ENCODE results near the gene CRYBB2. TPM values are rescaled to one million over a fixed set of nuclear protein-coding genes. Genes with fewer than 3 reads are reported as not detected.
"Not testable (repeated sequence)": the region's sequence is repeated elsewhere in the genome, so short reads cannot be mapped to it uniquely, and the experiment has no call there.

The CRYBB2 gene
- total and polyA plus RNA-seq, 4 donors: 0.08 to 0.65 (median 0.31) TPM; not detected in 1

GRCh38 chr22:25176799-25177198 is 42.6 kb upstream of the CRYBB2 start:
- Histone ChIP-seq H3K9me3 (ENCODE audit: control insufficient read depth in 4 of 4, insufficient read depth in 3 of 4, low read length in 3 of 4) (peaks cover 0 to 5% (median 3%) of the 10 kb centered on the region in 4 donors), H3K4me3 (no peak overlapping the region), H3K36me3 (ENCODE audit: control insufficient read depth in 4 of 4, insufficient read depth in 4 of 4, low read length in 4 of 4) (peaks cover 0 to 36% (median 0%) of the 10 kb centered on the region in 4 donors), H3K4me1 (ENCODE audit: control insufficient read depth in 5 of 5, insufficient read depth in 5 of 5, low read length in 5 of 5) (no peaks in the 10 kb centered on the region), H3K9ac (ENCODE audit: insufficient read depth in 1 of 2, low read length in 2 of 2) (no peak overlapping the region), H3K27ac (ENCODE audit: low read depth in 1 of 2, low read length in 1 of 2) (no peak overlapping the region), H3K27me3 (ENCODE audit: control insufficient read depth in 3 of 3, insufficient read depth in 3 of 3, low read length in 2 of 3) (peaks cover 0 to 7% (median 5%) of the 10 kb centered on the region in 3 donors)
- 87 to 95% methylated on average over 3 of the region's 3 CpGs for WGBS, 2 donors
- no peak for DNase-seq
- no peak for ATAC-seq (ENCODE audit: insufficient read depth, low FRiP score)
- TF ChIP-seq CTCF (IDR thresholded peaks at IDR 0.05; ENCODE audit: control extremely low read depth, extremely low read depth): no peak

GRCh38 chr22:25177226-25177625 is 42.2 kb upstream of the CRYBB2 start:
- H3K9me3 ChIP-seq (ENCODE audit: control insufficient read depth in 4 of 4, insufficient read depth in 3 of 4, low read length in 3 of 4): peaks cover 0 to 5% (median 3%) of the 10 kb centered on the region in 4 donors
- WGBS, 2 donors: 85 to 94% methylated on average over 13 of the region's 13 CpGs
- no peak for ATAC-seq (ENCODE audit: insufficient read depth, low FRiP score)
- H3K9ac ChIP-seq (ENCODE audit: insufficient read depth in 1 of 2, low read length in 2 of 2): no peak overlapping the region
- peaks cover 0 to 7% (median 5%) of the 10 kb centered on the region in 3 donors for H3K27me3 ChIP-seq (ENCODE audit: control insufficient read depth in 3 of 3, insufficient read depth in 3 of 3, low read length in 2 of 3)
- no peak overlapping the region for H3K27ac ChIP-seq (ENCODE audit: low read depth in 1 of 2, low read length in 1 of 2)
- H3K36me3 ChIP-seq (ENCODE audit: control insufficient read depth in 4 of 4, insufficient read depth in 4 of 4, low read length in 4 of 4): peaks cover 0 to 33% (median 0%) of the 10 kb centered on the region in 4 donors
- no peak for DNase-seq
- H3K4me1 ChIP-seq (ENCODE audit: control insufficient read depth in 5 of 5, insufficient read depth in 5 of 5, low read length in 5 of 5): no peaks in the 10 kb centered on the region
- TF ChIP-seq CTCF (IDR thresholded peaks at IDR 0.05; ENCODE audit: control extremely low read depth, extremely low read depth): no peak
- no peak overlapping the region for H3K4me3 ChIP-seq

- peaks cover 0 to 37% (median 0%) of the 10 kb centered on the region in 4 donors for H3K36me3 ChIP-seq (ENCODE audit: control insufficient read depth in 4 of 4, insufficient read depth in 4 of 4, low read length in 4 of 4)
- ATAC-seq (ENCODE audit: insufficient read depth, low FRiP score) (no peak), DNase-seq (no peak)
- peaks cover 0 to 5% (median 3%) of the 10 kb centered on the region in 4 donors for H3K9me3 ChIP-seq (ENCODE audit: control insufficient read depth in 4 of 4, insufficient read depth in 3 of 4, low read length in 3 of 4)
- no peak for TF ChIP-seq CTCF (IDR thresholded peaks at IDR 0.05; ENCODE audit: control extremely low read depth, extremely low read depth)
- H3K9ac ChIP-seq (ENCODE audit: insufficient read depth in 1 of 2, low read length in 2 of 2): no peak overlapping the region
- no peaks in the 10 kb centered on the region for H3K4me1 ChIP-seq (ENCODE audit: control insufficient read depth in 5 of 5, insufficient read depth in 5 of 5, low read length in 5 of 5)
- peaks cover 0 to 7% (median 5%) of the 10 kb centered on the region in 3 donors for H3K27me3 ChIP-seq (ENCODE audit: control insufficient read depth in 3 of 3, insufficient read depth in 3 of 3, low read length in 2 of 3)
- 88 to 91% methylated on average over 9 of the region's 9 CpGs for WGBS, 2 donors
- no peak overlapping the region for H3K27ac ChIP-seq (ENCODE audit: low read depth in 1 of 2, low read length in 1 of 2)
- H3K4me3 ChIP-seq: no peak overlapping the region
Observed at GRCh38 chr22:25177895-25178294, 41.5 kb upstream of the CRYBB2 start.

GRCh38 chr22:25178348-25178747 is 41.1 kb upstream of the CRYBB2 start:
- H3K27ac ChIP-seq (ENCODE audit: low read depth in 1 of 2, low read length in 1 of 2); H3K27me3 ChIP-seq (ENCODE audit: control insufficient read depth in 3 of 3, insufficient read depth in 3 of 3, low read length in 2 of 3); H3K9ac ChIP-seq (ENCODE audit: insufficient read depth in 1 of 2, low read length in 2 of 2); DNase-seq; H3K9me3 ChIP-seq (ENCODE audit: control insufficient read depth in 4 of 4, insufficient read depth in 3 of 4, low read length in 3 of 4); H3K4me3 ChIP-seq; H3K4me1 ChIP-seq (ENCODE audit: control insufficient read depth in 5 of 5, insufficient read depth in 5 of 5, low read length in 5 of 5); ATAC-seq (ENCODE audit: insufficient read depth, low FRiP score): not testable (repeated sequence)
- 84 to 96% methylated on average over 6 of the region's 6 CpGs for WGBS, 2 donors
- peaks cover 0 to 37% (median 0%) of the 10 kb centered on the region in 4 donors for H3K36me3 ChIP-seq (ENCODE audit: control insufficient read depth in 4 of 4, insufficient read depth in 4 of 4, low read length in 4 of 4)

- not testable (repeated sequence) for H3K4me1 ChIP-seq (ENCODE audit: control insufficient read depth in 5 of 5, insufficient read depth in 5 of 5, low read length in 5 of 5); H3K9ac ChIP-seq (ENCODE audit: insufficient read depth in 1 of 2, low read length in 2 of 2); H3K27ac ChIP-seq (ENCODE audit: low read depth in 1 of 2, low read length in 1 of 2); H3K4me3 ChIP-seq; H3K9me3 ChIP-seq (ENCODE audit: control insufficient read depth in 4 of 4, insufficient read depth in 3 of 4, low read length in 3 of 4); H3K27me3 ChIP-seq (ENCODE audit: control insufficient read depth in 3 of 3, insufficient read depth in 3 of 3, low read length in 2 of 3); DNase-seq; ATAC-seq (ENCODE audit: insufficient read depth, low FRiP score)
- peaks cover 0 to 33% (median 0%) of the 10 kb centered on the region in 4 donors for H3K36me3 ChIP-seq (ENCODE audit: control insufficient read depth in 4 of 4, insufficient read depth in 4 of 4, low read length in 4 of 4)
- WGBS, 2 donors: 76 to 86% methylated on average over 46 to 52 of the region's 63 CpGs
Observed at GRCh38 chr22:25178869-25179631, 40.4 kb upstream of the CRYBB2 start.

Measured in lung (tissue), 12 donors.